K562 (cell line): Measurements from ENCODE around the gene CDC37. TPM values are rescaled to one million over a fixed set of nuclear protein-coding genes. Genes with fewer than 3 reads are reported as not detected.
A peak's percentile ranks its signal among the peaks of the same experiment; 100 is the strongest.

ENCODE experiments used
- CBX3 ChIP-seq, 2 experiments: IDR thresholded peaks; 1 replicate in 1 of 2; 2 replicates in 1 of 2; pipeline ENCODE4 v1.6.1; 2012; ENCODE audit warnings: inconsistent platforms in 2 of 2, low read length in 2 of 2, borderline replicate concordance in 1 of 2, control low read depth in 1 of 2
- CHD2 ChIP-seq: IDR thresholded peaks from 2 replicates; pipeline ENCODE4 v1.6.1; 2011; ENCODE audit warnings: low read depth, low read length
- JUND ChIP-seq, 2 experiments: IDR thresholded peaks; 2 replicates in 1 of 2; 3 replicates in 1 of 2; pipeline ENCODE4 v1.6.1; 2011; ENCODE audit warnings: borderline replicate concordance in 2 of 2, low read depth in 2 of 2, low read length in 2 of 2, improper control_type of control experiment in 1 of 2, missing biosample characterization in 1 of 2, missing genetic modification characterization in 1 of 2, missing genetic modification reagents in 1 of 2
- KLF1 ChIP-seq: fragments of 450-650 bp; IDR thresholded peaks from 2 replicates; pipeline ENCODE4 v1.6.1; 2016; ENCODE audit warnings: missing genetic modification characterization, missing compliant biosample characterization
- OTX1 ChIP-seq: fragments of 450-650 bp; formaldehyde crosslinking; IDR thresholded peaks from 2 replicates; pipeline ENCODE4 v1.4.0; 2022; ENCODE audit warnings: mild to moderate bottlenecking
- RB1 ChIP-seq: fragments of 450-650 bp; IDR thresholded peaks from 2 replicates; pipeline ENCODE4 v1.6.1; 2017; ENCODE audit warnings: low read depth, mild to moderate bottlenecking
- RBM17 ChIP-seq: fragments of 200-400 bp; formaldehyde crosslinking; IDR thresholded peaks from 2 replicates; pipeline ENCODE4 v1.6.1; 2017; ENCODE audit warnings: low read depth, mild to moderate bottlenecking, low read length, borderline replicate concordance
- RBM25 ChIP-seq: fragments of 200-400 bp; formaldehyde crosslinking; IDR thresholded peaks from 2 replicates; pipeline ENCODE4 v1.6.1; 2018; ENCODE audit warnings: low read length, low read depth, moderate library complexity; ENCODE audit not compliant: severe bottlenecking
- RFX1 ChIP-seq: fragments of 450-650 bp; IDR thresholded peaks from 2 replicates; pipeline ENCODE4 v1.6.1; 2016; ENCODE audit warnings: mild to moderate bottlenecking, moderate library complexity
- SRSF3 ChIP-seq: fragments of 200-400 bp; formaldehyde crosslinking; IDR thresholded peaks from 2 replicates; pipeline ENCODE4 v1.6.1; 2016; ENCODE audit warnings: mild to moderate bottlenecking, low read length, moderate library complexity; ENCODE audit not compliant: insufficient read depth
- XRCC5 ChIP-seq: fragments of 200-400 bp; formaldehyde crosslinking; IDR thresholded peaks from 2 replicates; pipeline ENCODE4 v1.6.1; 2017; ENCODE audit warnings: low read depth, mild to moderate bottlenecking, low read length
- ZNF239 ChIP-seq: fragments of 250-450 bp; sonication (Bioruptor Pico); IDR thresholded peaks from 2 replicates; pipeline ENCODE4 v1.4.0; 2020; ENCODE audit warnings: mild to moderate bottlenecking
- ZNF384 ChIP-seq: IDR thresholded peaks from 2 replicates; pipeline ENCODE4 v1.6.1; 2012; ENCODE audit warnings: low read depth, low read length, improper control_type of control experiment
- ZNF696 ChIP-seq: fragments of 250-450 bp; sonication (Bioruptor Pico); conservative IDR thresholded peaks from 2 replicates; pipeline ENCODE4 v1.4.0; 2020; ENCODE audit warnings: mild to moderate bottlenecking, moderate library complexity
- ZNF707 ChIP-seq: fragments of 250-450 bp; sonication (Bioruptor Pico); conservative IDR thresholded peaks from 2 replicates; pipeline ENCODE4 v1.8.0; 2022; ENCODE audit warnings: inconsistent platforms, mild to moderate bottlenecking, moderate library complexity
- polyA plus RNA-seq, 8 experiments: library from polyadenylated mRNA; depleted of rRNA in 4 of 8; stranded (reverse) in 5 of 8; unstranded in 3 of 8; fragments of >200 nt; fragmentation: Nextera tagmentation in 2 of 8; fragmentation: Illumina TruSeq in 1 of 8; extraction: Ambion mirVana in 2 of 8; extraction: Trizol in 1 of 8; gene quantifications; 2 replicates each; pipeline versions ENCODE4 v1.2.1 to v1.2.3, GENCODE V29; 2011 to 2014; ENCODE audit warnings: inconsistent platforms in 1 of 8, missing spikeins in 1 of 8
- total RNA-seq, 7 experiments: library from RNA; depleted of rRNA in 6 of 7; stranded (reverse); fragments of >200 nt in 6 of 7; fragmentation: Illumina TruSeq in 2 of 7; extraction: Trizol in 2 of 7; gene quantifications; 2 replicates each; pipeline versions ENCODE4 v1.2.1 to v1.2.3, GENCODE V29; 2011 to 2021; ENCODE audit warnings: low replicate concordance in 1 of 7
- TF ChIP-seq, protein P1 (sequence below): fragments of 200-800 bp; sonication (Bioruptor generic); IDR thresholded peaks from 2 replicates; pipeline ENCODE4 v1.6.1; 2016; ENCODE audit warnings: missing genetic modification characterization, missing compliant biosample characterization
- TF ChIP-seq, protein P2 (sequence below): sonication (generic); formaldehyde crosslinking; IDR thresholded peaks from 2 replicates; pipeline ENCODE4 v1.8.0; 2022; ENCODE audit warnings: missing genetic modification reagents, mild to moderate bottlenecking, borderline replicate concordance
- TF ChIP-seq, protein P3 (sequence below): sonication (generic); formaldehyde crosslinking; IDR thresholded peaks from 2 replicates; pipeline ENCODE4 v1.8.1; 2023; ENCODE audit warnings: mild to moderate bottlenecking, missing genetic modification reagents

Gene CDC37
- total and polyA plus RNA-seq, 9 of the 15 experiments (the other 6 are each of a cell fraction or from before 2014, with no cell fraction given) = 6.6 to 538 (median 227) TPM

DNA sequence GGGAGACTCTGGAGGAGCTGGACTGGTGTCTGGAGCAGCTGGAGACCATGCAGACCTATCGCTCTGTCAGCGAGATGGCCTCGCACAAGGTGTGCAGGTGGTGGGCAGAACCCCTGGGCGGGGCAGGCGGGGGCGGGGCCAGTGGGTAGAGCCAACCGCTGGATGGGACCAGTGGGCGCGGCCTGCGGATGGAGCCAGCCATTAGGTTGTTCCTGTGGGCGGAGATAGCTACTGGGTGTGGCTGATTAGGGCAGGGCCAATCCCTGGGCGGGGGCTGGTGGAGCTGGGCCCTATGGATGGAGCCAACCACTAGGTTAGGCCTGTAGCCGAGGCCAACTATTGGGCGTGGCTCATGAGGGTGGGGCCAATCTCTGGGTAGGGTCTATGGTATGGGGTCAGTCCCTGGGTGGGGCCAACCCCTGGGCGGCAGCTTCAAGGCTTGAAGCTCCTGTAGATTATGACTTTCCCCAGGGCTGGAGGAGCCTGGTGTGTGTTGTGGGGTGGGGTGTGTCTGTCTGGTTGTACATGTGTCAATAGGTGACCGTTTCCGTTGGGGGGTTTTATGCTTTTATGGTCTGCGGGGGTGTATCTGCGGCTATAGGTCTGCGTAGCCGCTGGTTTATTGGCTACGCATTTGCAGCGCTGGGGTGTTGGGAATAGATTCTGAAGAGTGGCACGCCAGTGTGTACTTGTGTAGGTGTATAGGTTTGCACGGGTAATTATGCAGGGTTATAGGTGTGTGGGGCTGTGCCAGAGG lies 47.7 kb upstream of the CDC37 start (continued):
- TF ChIP-seq SRSF3 (no peak), RB1 (no peak), KLF1 (tag) (peak; percentile 62; the same call in 1 of the 2 replicates), OTX1 (CRISPR knock-in tag) (no peak), ZNF696 (CRISPR knock-in tag) (no peak), CHD2 (0 out of 2 replicates have a peak, but pooled peaks have one; percentile 33), CBX3 (IDR thresholded peaks at IDR 0.05; ENCODE audit: borderline replicate concordance in 1 of 2, low read length in 2 of 2) (no peak), JUND (IDR thresholded peaks at IDR 0.05; ENCODE audit: borderline replicate concordance, low read depth, low read length) (peak; percentile 24; the same call in 1 of the 2 replicates), JUND (tag; IDR thresholded peaks at IDR 0.05; ENCODE audit: borderline replicate concordance, low read depth, low read length) (no peak), RBM25 (no peak), RBM17 (no peak), ZNF239 (CRISPR knock-in tag) (no peak), RFX1 (no peak), XRCC5 (no peak), ZNF384 (no peak), ZNF707 (CRISPR knock-in tag) (no peak)
- TF ChIP-seq, protein P1, sequence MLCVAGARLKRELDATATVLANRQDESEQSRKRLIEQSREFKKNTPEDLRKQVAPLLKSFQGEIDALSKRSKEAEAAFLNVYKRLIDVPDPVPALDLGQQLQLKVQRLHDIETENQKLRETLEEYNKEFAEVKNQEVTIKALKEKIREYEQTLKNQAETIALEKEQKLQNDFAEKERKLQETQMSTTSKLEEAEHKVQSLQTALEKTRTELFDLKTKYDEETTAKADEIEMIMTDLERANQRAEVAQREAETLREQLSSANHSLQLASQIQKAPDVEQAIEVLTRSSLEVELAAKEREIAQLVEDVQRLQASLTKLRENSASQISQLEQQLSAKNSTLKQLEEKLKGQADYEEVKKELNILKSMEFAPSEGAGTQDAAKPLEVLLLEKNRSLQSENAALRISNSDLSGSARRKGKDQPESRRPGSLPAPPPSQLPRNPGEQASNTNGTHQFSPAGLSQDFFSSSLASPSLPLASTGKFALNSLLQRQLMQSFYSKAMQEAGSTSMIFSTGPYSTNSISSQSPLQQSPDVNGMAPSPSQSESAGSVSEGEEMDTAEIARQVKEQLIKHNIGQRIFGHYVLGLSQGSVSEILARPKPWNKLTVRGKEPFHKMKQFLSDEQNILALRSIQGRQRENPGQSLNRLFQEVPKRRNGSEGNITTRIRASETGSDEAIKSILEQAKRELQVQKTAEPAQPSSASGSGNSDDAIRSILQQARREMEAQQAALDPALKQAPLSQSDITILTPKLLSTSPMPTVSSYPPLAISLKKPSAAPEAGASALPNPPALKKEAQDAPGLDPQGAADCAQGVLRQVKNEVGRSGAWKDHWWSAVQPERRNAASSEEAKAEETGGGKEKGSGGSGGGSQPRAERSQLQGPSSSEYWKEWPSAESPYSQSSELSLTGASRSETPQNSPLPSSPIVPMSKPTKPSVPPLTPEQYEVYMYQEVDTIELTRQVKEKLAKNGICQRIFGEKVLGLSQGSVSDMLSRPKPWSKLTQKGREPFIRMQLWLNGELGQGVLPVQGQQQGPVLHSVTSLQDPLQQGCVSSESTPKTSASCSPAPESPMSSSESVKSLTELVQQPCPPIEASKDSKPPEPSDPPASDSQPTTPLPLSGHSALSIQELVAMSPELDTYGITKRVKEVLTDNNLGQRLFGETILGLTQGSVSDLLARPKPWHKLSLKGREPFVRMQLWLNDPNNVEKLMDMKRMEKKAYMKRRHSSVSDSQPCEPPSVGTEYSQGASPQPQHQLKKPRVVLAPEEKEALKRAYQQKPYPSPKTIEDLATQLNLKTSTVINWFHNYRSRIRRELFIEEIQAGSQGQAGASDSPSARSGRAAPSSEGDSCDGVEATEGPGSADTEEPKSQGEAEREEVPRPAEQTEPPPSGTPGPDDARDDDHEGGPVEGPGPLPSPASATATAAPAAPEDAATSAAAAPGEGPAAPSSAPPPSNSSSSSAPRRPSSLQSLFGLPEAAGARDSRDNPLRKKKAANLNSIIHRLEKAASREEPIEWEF (CRISPR knock-in tag) = no peak
- TF ChIP-seq, protein P2, sequence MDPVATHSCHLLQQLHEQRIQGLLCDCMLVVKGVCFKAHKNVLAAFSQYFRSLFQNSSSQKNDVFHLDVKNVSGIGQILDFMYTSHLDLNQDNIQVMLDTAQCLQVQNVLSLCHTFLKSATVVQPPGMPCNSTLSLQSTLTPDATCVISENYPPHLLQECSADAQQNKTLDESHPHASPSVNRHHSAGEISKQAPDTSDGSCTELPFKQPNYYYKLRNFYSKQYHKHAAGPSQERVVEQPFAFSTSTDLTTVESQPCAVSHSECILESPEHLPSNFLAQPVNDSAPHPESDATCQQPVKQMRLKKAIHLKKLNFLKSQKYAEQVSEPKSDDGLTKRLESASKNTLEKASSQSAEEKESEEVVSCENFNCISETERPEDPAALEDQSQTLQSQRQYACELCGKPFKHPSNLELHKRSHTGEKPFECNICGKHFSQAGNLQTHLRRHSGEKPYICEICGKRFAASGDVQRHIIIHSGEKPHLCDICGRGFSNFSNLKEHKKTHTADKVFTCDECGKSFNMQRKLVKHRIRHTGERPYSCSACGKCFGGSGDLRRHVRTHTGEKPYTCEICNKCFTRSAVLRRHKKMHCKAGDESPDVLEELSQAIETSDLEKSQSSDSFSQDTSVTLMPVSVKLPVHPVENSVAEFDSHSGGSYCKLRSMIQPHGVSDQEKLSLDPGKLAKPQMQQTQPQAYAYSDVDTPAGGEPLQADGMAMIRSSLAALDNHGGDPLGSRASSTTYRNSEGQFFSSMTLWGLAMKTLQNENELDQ (CRISPR knock-in tag) = no peak
- TF ChIP-seq, protein P3, sequence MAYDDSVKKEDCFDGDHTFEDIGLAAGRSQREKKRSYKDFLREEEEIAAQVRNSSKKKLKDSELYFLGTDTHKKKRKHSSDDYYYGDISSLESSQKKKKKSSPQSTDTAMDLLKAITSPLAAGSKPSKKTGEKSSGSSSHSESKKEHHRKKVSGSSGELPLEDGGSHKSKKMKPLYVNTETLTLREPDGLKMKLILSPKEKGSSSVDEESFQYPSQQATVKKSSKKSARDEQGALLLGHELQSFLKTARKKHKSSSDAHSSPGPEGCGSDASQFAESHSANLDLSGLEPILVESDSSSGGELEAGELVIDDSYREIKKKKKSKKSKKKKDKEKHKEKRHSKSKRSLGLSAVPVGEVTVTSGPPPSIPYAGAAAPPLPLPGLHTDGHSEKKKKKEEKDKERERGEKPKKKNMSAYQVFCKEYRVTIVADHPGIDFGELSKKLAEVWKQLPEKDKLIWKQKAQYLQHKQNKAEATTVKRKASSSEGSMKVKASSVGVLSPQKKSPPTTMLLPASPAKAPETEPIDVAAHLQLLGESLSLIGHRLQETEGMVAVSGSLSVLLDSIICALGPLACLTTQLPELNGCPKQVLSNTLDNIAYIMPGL (CRISPR knock-in tag) = no peak
